Measurements from ENCODE around the gene HOXB1.

Gene HOXB1

DNA sequence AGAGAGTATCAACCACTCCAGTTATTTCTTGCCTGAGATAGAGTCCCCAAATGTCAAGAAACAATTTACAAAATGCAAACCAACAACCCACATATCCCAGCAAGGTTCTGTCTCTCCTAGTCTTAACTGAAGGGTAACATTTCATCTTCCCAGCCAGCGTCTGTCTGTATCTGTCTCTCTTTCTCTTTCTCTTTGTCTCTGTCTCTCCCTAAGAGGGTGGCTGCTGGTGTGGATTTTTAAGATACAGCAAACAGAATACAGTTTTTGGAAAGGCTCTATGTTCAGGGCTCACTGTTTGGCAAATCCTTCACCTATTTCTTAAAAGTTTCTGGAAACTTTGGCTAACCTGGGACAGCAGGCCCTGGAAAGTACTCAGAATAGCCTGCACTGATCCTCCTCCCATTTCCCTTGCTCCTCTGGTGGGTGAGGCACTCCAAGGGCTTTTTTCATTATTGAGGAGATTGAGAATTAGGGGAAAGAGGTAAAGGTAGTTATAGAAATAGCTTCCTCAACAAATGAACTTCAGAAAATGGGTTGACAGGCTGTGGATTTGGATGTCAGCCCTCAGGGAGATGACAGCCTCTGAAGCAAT lies 41.1 kb upstream of the HOXB1 start:
- Histone ChIP-seq H3K4me3 (ENCODE audit: low read depth, low read length) (no peak overlapping the region), H3K36me3 (no peaks in the 10 kb centered on the region), H3K4me1 (no peaks in the 10 kb centered on the region), H3K27me3 (peaks cover 98% of the 10 kb centered on the region), H3K9me3 (no peaks in the 10 kb centered on the region)
- no peak for DNase-seq
- TF ChIP-seq, protein P1, sequence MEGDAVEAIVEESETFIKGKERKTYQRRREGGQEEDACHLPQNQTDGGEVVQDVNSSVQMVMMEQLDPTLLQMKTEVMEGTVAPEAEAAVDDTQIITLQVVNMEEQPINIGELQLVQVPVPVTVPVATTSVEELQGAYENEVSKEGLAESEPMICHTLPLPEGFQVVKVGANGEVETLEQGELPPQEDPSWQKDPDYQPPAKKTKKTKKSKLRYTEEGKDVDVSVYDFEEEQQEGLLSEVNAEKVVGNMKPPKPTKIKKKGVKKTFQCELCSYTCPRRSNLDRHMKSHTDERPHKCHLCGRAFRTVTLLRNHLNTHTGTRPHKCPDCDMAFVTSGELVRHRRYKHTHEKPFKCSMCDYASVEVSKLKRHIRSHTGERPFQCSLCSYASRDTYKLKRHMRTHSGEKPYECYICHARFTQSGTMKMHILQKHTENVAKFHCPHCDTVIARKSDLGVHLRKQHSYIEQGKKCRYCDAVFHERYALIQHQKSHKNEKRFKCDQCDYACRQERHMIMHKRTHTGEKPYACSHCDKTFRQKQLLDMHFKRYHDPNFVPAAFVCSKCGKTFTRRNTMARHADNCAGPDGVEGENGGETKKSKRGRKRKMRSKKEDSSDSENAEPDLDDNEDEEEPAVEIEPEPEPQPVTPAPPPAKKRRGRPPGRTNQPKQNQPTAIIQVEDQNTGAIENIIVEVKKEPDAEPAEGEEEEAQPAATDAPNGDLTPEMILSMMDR (IDR thresholded peaks at IDR 0.05; ENCODE audit: low read depth, low read length) = no peak

DNA sequence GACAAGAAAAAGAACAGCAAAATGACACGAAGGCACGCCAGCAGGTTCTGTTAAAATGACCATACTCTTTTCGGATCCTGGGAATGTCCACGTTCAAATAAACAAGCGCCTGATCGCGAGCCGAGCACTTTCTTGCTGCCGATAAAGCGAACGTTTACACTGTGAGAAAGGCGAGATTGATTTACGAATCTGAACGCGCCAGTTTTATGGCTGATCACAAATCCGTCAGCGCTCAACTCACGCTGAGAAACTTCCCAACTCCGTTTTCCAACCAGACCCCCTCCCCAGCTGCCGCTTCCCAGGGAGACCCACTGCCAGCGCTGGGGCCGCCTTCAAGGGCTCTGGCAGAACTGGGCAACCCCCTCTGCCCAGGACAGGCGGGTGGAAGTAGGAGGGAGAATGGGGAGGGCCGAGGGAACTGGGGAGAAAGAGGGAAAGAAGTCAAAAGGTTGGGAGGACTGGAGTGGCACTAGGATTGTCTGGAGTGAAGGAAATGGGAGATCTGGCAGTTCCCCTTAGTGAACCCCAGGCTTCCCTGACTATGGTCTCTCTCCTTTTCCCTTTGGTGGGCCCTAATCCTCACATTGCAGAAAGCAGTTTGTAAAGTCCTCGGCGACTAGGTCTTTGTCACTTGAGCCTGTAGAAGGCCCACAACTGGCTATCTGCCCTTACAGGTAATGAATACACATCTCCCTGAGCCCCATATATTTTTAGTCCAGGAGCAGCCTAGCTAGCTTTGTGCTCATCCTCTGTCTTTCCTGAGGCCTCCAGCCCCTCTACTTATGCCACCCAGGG lies 40.4 kb upstream of the HOXB1 start:
- H3K4me3 ChIP-seq (ENCODE audit: low read depth, low read length) = no peak overlapping the region
- no peaks in the 10 kb centered on the region for H3K4me1 ChIP-seq
- H3K9me3 ChIP-seq = no peaks in the 10 kb centered on the region
- no peak for DNase-seq
- TF ChIP-seq, protein P1 (IDR thresholded peaks at IDR 0.05; ENCODE audit: low read depth, low read length) = no peak
- H3K36me3 ChIP-seq = no peaks in the 10 kb centered on the region
- peaks cover 100% of the 10 kb centered on the region for H3K27me3 ChIP-seq

DNA sequence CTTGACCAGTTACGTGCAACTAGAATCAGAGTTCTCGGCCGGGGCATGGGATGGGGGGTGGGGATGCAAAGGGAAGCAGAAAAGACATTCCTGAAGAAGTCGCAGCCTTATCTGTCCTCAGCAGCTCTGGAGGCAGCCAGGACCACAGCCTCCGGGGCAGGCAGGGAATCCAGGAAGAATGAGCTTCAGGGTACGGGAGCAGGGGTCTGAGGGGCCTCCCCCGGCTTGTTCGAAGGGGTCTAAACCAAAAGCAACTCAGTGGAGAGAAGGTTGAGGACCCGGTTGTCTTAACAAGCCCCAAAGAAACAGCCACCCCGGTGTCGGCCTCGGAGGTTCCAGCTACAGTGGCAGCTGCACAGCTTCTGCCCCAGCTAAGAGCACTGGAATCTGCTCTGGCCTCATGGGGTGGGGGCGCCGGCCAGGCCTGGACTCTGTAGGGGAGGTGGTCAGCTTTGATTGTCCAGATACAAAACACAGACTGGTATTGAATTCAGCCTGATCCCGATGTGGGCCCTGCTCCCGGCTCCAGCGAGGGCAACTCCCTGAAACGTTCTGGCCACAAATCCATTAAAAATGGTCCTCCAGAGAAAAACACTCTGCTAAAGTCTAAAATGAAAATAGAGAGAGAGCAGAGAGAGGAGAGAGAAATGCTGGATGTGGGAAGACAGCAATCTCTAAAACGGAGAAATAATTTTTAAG lies 39.7 kb upstream of the HOXB1 start:
- TF ChIP-seq, protein P1 (IDR thresholded peaks at IDR 0.05; ENCODE audit: low read depth, low read length) = no peak
- Histone ChIP-seq H3K4me1 (no peaks in the 10 kb centered on the region), H3K9me3 (no peaks in the 10 kb centered on the region), H3K4me3 (ENCODE audit: low read depth, low read length) (no peak overlapping the region), H3K36me3 (no peaks in the 10 kb centered on the region), H3K27me3 (peaks cover 100% of the 10 kb centered on the region)
- DNase-seq = no peak

DNA sequence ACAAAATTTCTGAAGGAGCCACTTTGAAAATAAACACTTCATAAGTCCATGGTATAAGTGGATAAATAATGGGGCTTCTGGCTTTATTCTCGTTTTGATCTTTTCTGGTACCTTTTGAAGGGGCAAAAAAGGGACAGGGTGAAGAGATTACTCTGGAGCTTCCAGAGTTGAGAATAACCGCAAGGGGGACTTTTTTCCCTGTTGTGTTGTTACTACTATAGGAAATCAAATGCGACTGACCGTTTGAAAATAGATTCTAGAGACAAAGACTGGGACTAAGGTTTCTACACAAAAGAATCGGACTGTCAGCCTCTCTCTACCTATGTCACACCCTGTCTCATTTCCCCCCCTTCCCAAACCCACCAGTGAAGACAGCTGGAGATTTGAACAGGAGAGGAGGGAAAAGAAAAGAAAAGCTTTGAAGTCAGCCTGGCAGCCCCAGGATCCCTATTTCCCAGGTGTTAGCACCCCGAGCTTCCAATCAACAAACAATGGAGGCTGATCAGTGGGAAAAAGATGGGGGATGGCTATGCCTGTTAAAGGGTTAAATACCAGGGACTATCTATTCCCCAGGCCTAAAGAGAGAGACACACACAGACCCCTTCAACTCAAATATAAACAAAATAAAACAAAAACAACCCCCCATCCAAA lies 39.0 kb upstream of the HOXB1 start:
- no peak for DNase-seq
- H3K36me3 ChIP-seq = no peaks in the 10 kb centered on the region
- H3K4me1 ChIP-seq = no peaks in the 10 kb centered on the region
- no peaks in the 10 kb centered on the region for H3K9me3 ChIP-seq
- no peak overlapping the region for H3K4me3 ChIP-seq (ENCODE audit: low read depth, low read length)
- H3K27me3 ChIP-seq = peaks cover 100% of the 10 kb centered on the region
- TF ChIP-seq, protein P1 (IDR thresholded peaks at IDR 0.05; ENCODE audit: low read depth, low read length) = no peak

DNA sequence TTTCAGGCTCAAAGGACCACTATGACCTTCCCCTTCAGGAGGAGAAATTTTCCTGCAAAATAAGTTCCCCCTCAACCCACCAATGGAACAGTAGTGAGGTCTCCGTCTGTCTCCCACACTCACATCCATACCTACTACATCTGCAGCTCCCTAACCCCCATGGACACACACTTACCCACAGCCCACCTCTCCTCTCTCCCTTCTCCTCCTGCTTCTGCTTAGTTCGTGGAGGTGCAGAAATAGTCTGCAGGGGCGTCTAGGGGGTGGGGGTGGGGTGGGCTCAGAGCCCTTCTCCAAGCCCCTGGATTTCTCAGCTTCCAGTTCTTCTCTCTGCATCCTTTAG lies 38.4 kb upstream of the HOXB1 start:
- TF ChIP-seq, protein P1 (IDR thresholded peaks at IDR 0.05; ENCODE audit: low read depth, low read length) = no peak
- no peaks in the 10 kb centered on the region for H3K9me3 ChIP-seq
- no peaks in the 10 kb centered on the region for H3K4me1 ChIP-seq
- H3K4me3 ChIP-seq (ENCODE audit: low read depth, low read length) = no peak overlapping the region
- H3K27me3 ChIP-seq = peaks cover 99% of the 10 kb centered on the region
- no peaks in the 10 kb centered on the region for H3K36me3 ChIP-seq
- no peak for DNase-seq

Data from BE2C (cell line).